Endothelial cell (in vitro differentiated cells): Measurements from ENCODE around the gene APBB2. TPM values are rescaled to one million over a fixed set of nuclear protein-coding genes. Genes with fewer than 3 reads are reported as not detected.
"Not testable (repeated sequence)": the region's sequence is repeated elsewhere in the genome, so short reads cannot be mapped to it uniquely, and the experiment has no call there.

Source experiments
- DNase-seq: peaks from one replicate; pipeline ENCODE4 v3.0.0; 2021; ENCODE audit warnings: low spot score
- H3K27ac Mint-ChIP-seq: one replicate; pipeline ENCODE4 v1.8.0; 2021; ENCODE audit warnings: mixed read lengths, inconsistent platforms; ENCODE audit not compliant: unreplicated experiment
- H3K27me3 Mint-ChIP-seq: one replicate; pipeline ENCODE4 v1.8.0; 2021; ENCODE audit warnings: mild to moderate bottlenecking, moderate library complexity, mixed read lengths, inconsistent platforms; ENCODE audit not compliant: unreplicated experiment
- H3K36me3 Mint-ChIP-seq: one replicate; pipeline ENCODE4 v1.8.0; 2021; ENCODE audit warnings: mild to moderate bottlenecking, low read depth, mixed read lengths, inconsistent platforms; ENCODE audit not compliant: unreplicated experiment
- H3K4me1 Mint-ChIP-seq: one replicate; pipeline ENCODE4 v1.8.0; 2021; ENCODE audit warnings: mild to moderate bottlenecking, mixed read lengths, inconsistent platforms; ENCODE audit not compliant: unreplicated experiment
- H3K4me3 Mint-ChIP-seq: one replicate; pipeline ENCODE4 v1.8.0; 2021; ENCODE audit warnings: mild to moderate bottlenecking, mixed read lengths, inconsistent platforms; ENCODE audit not compliant: unreplicated experiment
- H3K9me3 Mint-ChIP-seq: one replicate; pipeline ENCODE4 v1.8.0; 2021; ENCODE audit warnings: mixed read lengths, inconsistent platforms; ENCODE audit not compliant: unreplicated experiment
- CTCF ChIP-seq: fragments of 200-600 bp; sonication (generic); IDR thresholded peaks from one replicate; pipeline ENCODE4 v1.5.0; 2021; ENCODE audit warnings: antibody characterized with exemption; ENCODE audit not compliant: unreplicated experiment
- total RNA-seq: library from RNA; stranded (reverse); fragmentation: NEBNext Ultra II Directional; extraction: Animal tissue kit (Norgen Biotek cat#: 25700); gene quantifications from one replicate; pipeline ENCODE4 v1.2.1, GENCODE V29; 2021; ENCODE audit not compliant: unreplicated experiment

Gene APBB2
- total RNA-seq, 1 donor from 2014 or later: 103 TPM

GRCh38 chr4:41148292-41148691 is 66.0 kb downstream of the APBB2 start:
- Mint-ChIP-seq H3K4me3 (no peak overlapping the region), H3K27ac (no peak overlapping the region), H3K27me3 (peaks cover 2% of the 10 kb centered on the region), H3K36me3 (peaks cover 1% of the 10 kb centered on the region), H3K9me3 (no peaks in the 10 kb centered on the region), H3K4me1 (peaks cover 19% of the 10 kb centered on the region)
- DNase-seq: no peak
- no peak for TF ChIP-seq CTCF

GRCh38 chr4:41147570-41147969 is 66.8 kb downstream of the APBB2 start:
- not testable (repeated sequence) for H3K9me3 Mint-ChIP-seq, H3K36me3 Mint-ChIP-seq, H3K27me3 Mint-ChIP-seq, DNase-seq, H3K27ac Mint-ChIP-seq, H3K4me3 Mint-ChIP-seq
- H3K4me1 Mint-ChIP-seq: peaks cover 26% of the 10 kb centered on the region

- Mint-ChIP-seq H3K27ac (no peak overlapping the region), H3K36me3 (peaks cover 14% of the 10 kb centered on the region), H3K4me1 (peaks cover 27% of the 10 kb centered on the region), H3K4me3 (no peak overlapping the region), H3K9me3 (no peaks in the 10 kb centered on the region), H3K27me3 (peaks cover 2% of the 10 kb centered on the region)
- TF ChIP-seq CTCF: no peak
- no peak for DNase-seq
Measured at GRCh38 chr4:41146716-41147506, 67.4 kb downstream of the APBB2 start.

GRCh38 chr4:41146196-41146595 is 68.1 kb downstream of the APBB2 start:
- H3K27ac Mint-ChIP-seq: no peak overlapping the region
- peaks cover 21% of the 10 kb centered on the region for H3K36me3 Mint-ChIP-seq
- no peaks in the 10 kb centered on the region for H3K9me3 Mint-ChIP-seq
- no peak overlapping the region for H3K4me3 Mint-ChIP-seq
- peaks cover 2% of the 10 kb centered on the region for H3K27me3 Mint-ChIP-seq
- no peak for TF ChIP-seq CTCF
- peaks cover 27% of the 10 kb centered on the region for H3K4me1 Mint-ChIP-seq
- DNase-seq: no peak

GRCh38 chr4:41145571-41146078 is 68.7 kb downstream of the APBB2 start:
- H3K36me3 Mint-ChIP-seq: peaks cover 25% of the 10 kb centered on the region
- peaks cover under 1% of the 10 kb centered on the region for H3K27me3 Mint-ChIP-seq
- no peak overlapping the region for H3K27ac Mint-ChIP-seq
- DNase-seq: no peak
- no peaks in the 10 kb centered on the region for H3K9me3 Mint-ChIP-seq
- no peak overlapping the region for H3K4me3 Mint-ChIP-seq
- H3K4me1 Mint-ChIP-seq: peaks cover 27% of the 10 kb centered on the region
- TF ChIP-seq CTCF: no peak
